Inflammatory macrophage treated with lipopolysaccharide for 4 hours (primary cell): ENCODE measurements around the gene EXOSC1.
A peak's percentile ranks its signal among the peaks of the same experiment; 100 is the strongest.
"Not testable (repeated sequence)": the region's sequence is repeated elsewhere in the genome, so short reads cannot be mapped to it uniquely, and the experiment has no call there.

Experiments used
- DNase-seq: peaks from one replicate; pipeline ENCODE4 v3.0.0-alpha.2; 2020

Gene EXOSC1

GRCh38 chr10:97445722-97446639, at the start of gene EXOSC1, which contains the start of gene ZDHHC16:
Gene EXOSC1, minus strand, starts transcription at chr10:97446006. Its CDS starts 21 bp downstream, at chr10:97445985.
Gene ZDHHC16, plus strand, starts transcription at chr10:97446175. Its CDS starts 5,501 bp downstream, at chr10:97451676.
- peak; percentile 96 for DNase-seq

GRCh38 chr10:97494863-97495506, 49.2 kb upstream of the EXOSC1 start:
- no peak for DNase-seq

GRCh38 chr10:97494151-97494550, 48.3 kb upstream of the EXOSC1 start:
- DNase-seq = peak; percentile 27

- peak; percentile 28 for DNase-seq
Measured at GRCh38 chr10:97490592-97490991, 44.8 kb upstream of the EXOSC1 start.

GRCh38 chr10:97485647-97486281, 40.0 kb upstream of the EXOSC1 start:
- DNase-seq = no peak

- DNase-seq = no peak
Measured at GRCh38 chr10:97483921-97484320, 38.1 kb upstream of the EXOSC1 start.

- peak; percentile 6 for DNase-seq
Measured at GRCh38 chr10:97483506-97483905, 37.7 kb upstream of the EXOSC1 start.

- DNase-seq = peak; percentile 44
Measured at GRCh38 chr10:97482381-97482780, 36.6 kb upstream of the EXOSC1 start.

- no peak for DNase-seq
Measured at GRCh38 chr10:97481071-97481470, 35.3 kb upstream of the EXOSC1 start.

GRCh38 chr10:97479939-97480338, 34.1 kb upstream of the EXOSC1 start:
- DNase-seq = no peak

- not testable (repeated sequence) for DNase-seq
Measured at GRCh38 chr10:97479410-97479809, 33.6 kb upstream of the EXOSC1 start.

GRCh38 chr10:97475936-97476594, 30.3 kb upstream of the EXOSC1 start:
- DNase-seq = peak; percentile 89

GRCh38 chr10:97474918-97475317, 29.1 kb upstream of the EXOSC1 start:
- no peak for DNase-seq

- not testable (repeated sequence) for DNase-seq
Measured at GRCh38 chr10:97468781-97469180, 23.0 kb upstream of the EXOSC1 start.

GRCh38 chr10:97468162-97468561, 22.4 kb upstream of the EXOSC1 start:
- DNase-seq = no peak

GRCh38 chr10:97466755-97467154, 20.9 kb upstream of the EXOSC1 start:
- DNase-seq = no peak

- no peak for DNase-seq
Measured at GRCh38 chr10:97465982-97466381, 20.2 kb upstream of the EXOSC1 start.

GRCh38 chr10:97464226-97464625, 18.4 kb upstream of the EXOSC1 start:
- DNase-seq = no peak

- peak; percentile 31 for DNase-seq
Measured at GRCh38 chr10:97463363-97464132, 17.7 kb upstream of the EXOSC1 start.

- no peak for DNase-seq
Measured at GRCh38 chr10:97462309-97462708, 16.5 kb upstream of the EXOSC1 start.

GRCh38 chr10:97459933-97460332, 14.1 kb upstream of the EXOSC1 start:
- no peak for DNase-seq

- no peak for DNase-seq
Measured at GRCh38 chr10:97459111-97459510, 13.3 kb upstream of the EXOSC1 start.
